HL-60 (cell line): Measurements from ENCODE around the gene MOBP.

Source experiments
- GABPA ChIP-seq: IDR thresholded peaks from 2 replicates; pipeline ENCODE4 v1.6.1; 2012; ENCODE audit warnings: low read depth
- POLR2AphosphoS5 ChIP-seq: IDR thresholded peaks from 2 replicates; pipeline ENCODE4 v1.6.1; 2012; ENCODE audit warnings: low read depth
- TF ChIP-seq, protein P1 (sequence below): IDR thresholded peaks from one replicate; pipeline ENCODE4 v1.5.1; 2011; ENCODE audit warnings: low read length, control low read depth, inconsistent platforms; ENCODE audit not compliant: insufficient read depth
- TF ChIP-seq, protein P2 (sequence below): IDR thresholded peaks from 2 replicates; pipeline ENCODE4 v1.6.1; 2012; ENCODE audit warnings: low read depth; ENCODE audit not compliant: insufficient replicate concordance

DNA sequence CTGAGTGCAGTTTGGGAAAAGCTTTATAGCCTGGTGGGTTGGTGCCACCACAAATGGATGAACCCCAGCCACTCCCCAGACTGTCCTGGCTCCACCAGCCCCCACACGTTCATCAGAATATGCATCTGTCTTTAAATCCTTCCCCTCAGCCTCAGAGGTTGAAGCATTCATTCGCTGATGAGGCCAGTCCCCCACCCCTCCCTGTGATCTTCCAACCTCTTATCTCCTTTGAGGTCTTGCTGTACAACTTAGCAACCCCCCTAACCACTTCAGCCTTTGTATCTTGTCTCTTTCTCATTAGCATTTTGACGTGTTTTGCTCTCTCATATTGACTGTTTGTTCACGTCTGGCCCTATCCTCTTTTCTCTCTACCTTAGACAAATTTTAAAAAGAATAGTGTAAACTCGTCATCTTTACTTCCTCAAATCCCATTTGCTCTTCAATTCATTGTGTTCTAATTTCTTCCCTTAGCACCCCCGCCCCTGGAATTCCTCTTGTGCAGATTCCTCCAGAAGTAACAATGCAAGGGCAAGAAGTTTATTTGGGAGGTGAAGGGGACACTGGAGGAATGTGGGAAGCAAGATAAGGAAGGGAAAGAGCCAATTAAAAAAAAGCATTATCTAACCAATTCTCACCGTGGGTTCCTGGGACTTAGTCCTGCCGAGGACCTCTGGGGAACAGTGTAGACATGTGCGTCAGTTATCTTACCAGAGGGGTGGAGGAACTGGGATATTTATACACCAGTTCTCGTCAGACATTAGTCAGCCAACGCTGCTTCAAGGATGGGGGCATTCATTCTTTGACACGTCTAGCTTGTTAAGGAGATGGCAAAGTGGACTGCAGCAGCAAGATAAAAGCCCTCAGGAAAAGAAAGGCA is 38.6 kb downstream of the MOBP start:
- TF ChIP-seq, protein P1, sequence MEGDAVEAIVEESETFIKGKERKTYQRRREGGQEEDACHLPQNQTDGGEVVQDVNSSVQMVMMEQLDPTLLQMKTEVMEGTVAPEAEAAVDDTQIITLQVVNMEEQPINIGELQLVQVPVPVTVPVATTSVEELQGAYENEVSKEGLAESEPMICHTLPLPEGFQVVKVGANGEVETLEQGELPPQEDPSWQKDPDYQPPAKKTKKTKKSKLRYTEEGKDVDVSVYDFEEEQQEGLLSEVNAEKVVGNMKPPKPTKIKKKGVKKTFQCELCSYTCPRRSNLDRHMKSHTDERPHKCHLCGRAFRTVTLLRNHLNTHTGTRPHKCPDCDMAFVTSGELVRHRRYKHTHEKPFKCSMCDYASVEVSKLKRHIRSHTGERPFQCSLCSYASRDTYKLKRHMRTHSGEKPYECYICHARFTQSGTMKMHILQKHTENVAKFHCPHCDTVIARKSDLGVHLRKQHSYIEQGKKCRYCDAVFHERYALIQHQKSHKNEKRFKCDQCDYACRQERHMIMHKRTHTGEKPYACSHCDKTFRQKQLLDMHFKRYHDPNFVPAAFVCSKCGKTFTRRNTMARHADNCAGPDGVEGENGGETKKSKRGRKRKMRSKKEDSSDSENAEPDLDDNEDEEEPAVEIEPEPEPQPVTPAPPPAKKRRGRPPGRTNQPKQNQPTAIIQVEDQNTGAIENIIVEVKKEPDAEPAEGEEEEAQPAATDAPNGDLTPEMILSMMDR: no peak
- TF ChIP-seq, protein P2, sequence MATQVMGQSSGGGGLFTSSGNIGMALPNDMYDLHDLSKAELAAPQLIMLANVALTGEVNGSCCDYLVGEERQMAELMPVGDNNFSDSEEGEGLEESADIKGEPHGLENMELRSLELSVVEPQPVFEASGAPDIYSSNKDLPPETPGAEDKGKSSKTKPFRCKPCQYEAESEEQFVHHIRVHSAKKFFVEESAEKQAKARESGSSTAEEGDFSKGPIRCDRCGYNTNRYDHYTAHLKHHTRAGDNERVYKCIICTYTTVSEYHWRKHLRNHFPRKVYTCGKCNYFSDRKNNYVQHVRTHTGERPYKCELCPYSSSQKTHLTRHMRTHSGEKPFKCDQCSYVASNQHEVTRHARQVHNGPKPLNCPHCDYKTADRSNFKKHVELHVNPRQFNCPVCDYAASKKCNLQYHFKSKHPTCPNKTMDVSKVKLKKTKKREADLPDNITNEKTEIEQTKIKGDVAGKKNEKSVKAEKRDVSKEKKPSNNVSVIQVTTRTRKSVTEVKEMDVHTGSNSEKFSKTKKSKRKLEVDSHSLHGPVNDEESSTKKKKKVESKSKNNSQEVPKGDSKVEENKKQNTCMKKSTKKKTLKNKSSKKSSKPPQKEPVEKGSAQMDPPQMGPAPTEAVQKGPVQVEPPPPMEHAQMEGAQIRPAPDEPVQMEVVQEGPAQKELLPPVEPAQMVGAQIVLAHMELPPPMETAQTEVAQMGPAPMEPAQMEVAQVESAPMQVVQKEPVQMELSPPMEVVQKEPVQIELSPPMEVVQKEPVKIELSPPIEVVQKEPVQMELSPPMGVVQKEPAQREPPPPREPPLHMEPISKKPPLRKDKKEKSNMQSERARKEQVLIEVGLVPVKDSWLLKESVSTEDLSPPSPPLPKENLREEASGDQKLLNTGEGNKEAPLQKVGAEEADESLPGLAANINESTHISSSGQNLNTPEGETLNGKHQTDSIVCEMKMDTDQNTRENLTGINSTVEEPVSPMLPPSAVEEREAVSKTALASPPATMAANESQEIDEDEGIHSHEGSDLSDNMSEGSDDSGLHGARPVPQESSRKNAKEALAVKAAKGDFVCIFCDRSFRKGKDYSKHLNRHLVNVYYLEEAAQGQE: no peak
- TF ChIP-seq POLR2AphosphoS5 (no peak), GABPA (no peak)
